ENCODE data around the gene CDKN2A. TPM values are rescaled to one million over a fixed set of nuclear protein-coding genes. Genes with fewer than 3 reads are reported as not detected.
A peak's percentile ranks its signal among the peaks of the same experiment; 100 is the strongest.
"Not testable (repeated sequence)": the region's sequence is repeated elsewhere in the genome, so short reads cannot be mapped to it uniquely, and the experiment has no call there.

Gene CDKN2A
- polyA plus RNA-seq, 1 donor from 2014 or later: not detected

GRCh38 chr9:21964925-21965385 is 29.2 kb downstream of the CDKN2A start:
- no peak overlapping the region for H3K9ac ChIP-seq (ENCODE audit: low read length)
- H3F3A ChIP-seq (ENCODE audit: insufficient read depth, low read length, poor library complexity, severe bottlenecking): no peaks in the 10 kb centered on the region
- no peaks in the 10 kb centered on the region for H3K9me2 ChIP-seq (ENCODE audit: insufficient read depth, low read length)
- peak overlapping the region; percentile 47 for H3K4me3 ChIP-seq (ENCODE audit: low read length)
- H3K9me3 ChIP-seq (ENCODE audit: low read length): peaks cover 14% of the 10 kb centered on the region
- no peaks in the 10 kb centered on the region for H3K79me2 ChIP-seq (replicated peaks; ENCODE audit: insufficient read depth, low read length)
- no peak overlapping the region for H3K27ac ChIP-seq (ENCODE audit: low read length)
- H4K20me1 ChIP-seq (ENCODE audit: insufficient read depth): no peaks in the 10 kb centered on the region
- no peak overlapping the region for H3K4me2 ChIP-seq (ENCODE audit: low read length)
- no peaks in the 10 kb centered on the region for H3K36me3 ChIP-seq (ENCODE audit: insufficient read depth, low read length)
- TF ChIP-seq EP300 (conservative IDR thresholded peaks at IDR 0.05; ENCODE audit: poor library complexity, severe bottlenecking) (no peak), RAD21 (conservative IDR thresholded peaks at IDR 0.05) (no peak), MXI1 (conservative IDR thresholded peaks at IDR 0.05; ENCODE audit: poor library complexity, severe bottlenecking) (no peak)
- TF ChIP-seq, protein P1, sequence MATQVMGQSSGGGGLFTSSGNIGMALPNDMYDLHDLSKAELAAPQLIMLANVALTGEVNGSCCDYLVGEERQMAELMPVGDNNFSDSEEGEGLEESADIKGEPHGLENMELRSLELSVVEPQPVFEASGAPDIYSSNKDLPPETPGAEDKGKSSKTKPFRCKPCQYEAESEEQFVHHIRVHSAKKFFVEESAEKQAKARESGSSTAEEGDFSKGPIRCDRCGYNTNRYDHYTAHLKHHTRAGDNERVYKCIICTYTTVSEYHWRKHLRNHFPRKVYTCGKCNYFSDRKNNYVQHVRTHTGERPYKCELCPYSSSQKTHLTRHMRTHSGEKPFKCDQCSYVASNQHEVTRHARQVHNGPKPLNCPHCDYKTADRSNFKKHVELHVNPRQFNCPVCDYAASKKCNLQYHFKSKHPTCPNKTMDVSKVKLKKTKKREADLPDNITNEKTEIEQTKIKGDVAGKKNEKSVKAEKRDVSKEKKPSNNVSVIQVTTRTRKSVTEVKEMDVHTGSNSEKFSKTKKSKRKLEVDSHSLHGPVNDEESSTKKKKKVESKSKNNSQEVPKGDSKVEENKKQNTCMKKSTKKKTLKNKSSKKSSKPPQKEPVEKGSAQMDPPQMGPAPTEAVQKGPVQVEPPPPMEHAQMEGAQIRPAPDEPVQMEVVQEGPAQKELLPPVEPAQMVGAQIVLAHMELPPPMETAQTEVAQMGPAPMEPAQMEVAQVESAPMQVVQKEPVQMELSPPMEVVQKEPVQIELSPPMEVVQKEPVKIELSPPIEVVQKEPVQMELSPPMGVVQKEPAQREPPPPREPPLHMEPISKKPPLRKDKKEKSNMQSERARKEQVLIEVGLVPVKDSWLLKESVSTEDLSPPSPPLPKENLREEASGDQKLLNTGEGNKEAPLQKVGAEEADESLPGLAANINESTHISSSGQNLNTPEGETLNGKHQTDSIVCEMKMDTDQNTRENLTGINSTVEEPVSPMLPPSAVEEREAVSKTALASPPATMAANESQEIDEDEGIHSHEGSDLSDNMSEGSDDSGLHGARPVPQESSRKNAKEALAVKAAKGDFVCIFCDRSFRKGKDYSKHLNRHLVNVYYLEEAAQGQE (IDR thresholded peaks at IDR 0.05; ENCODE audit: borderline replicate concordance): no peak
- peaks cover 74% of the 10 kb centered on the region for H3K27me3 ChIP-seq (ENCODE audit: insufficient read depth, low read depth, low read length)
- H2AFZ ChIP-seq (ENCODE audit: low read depth, low read length): no peak overlapping the region

DNA sequence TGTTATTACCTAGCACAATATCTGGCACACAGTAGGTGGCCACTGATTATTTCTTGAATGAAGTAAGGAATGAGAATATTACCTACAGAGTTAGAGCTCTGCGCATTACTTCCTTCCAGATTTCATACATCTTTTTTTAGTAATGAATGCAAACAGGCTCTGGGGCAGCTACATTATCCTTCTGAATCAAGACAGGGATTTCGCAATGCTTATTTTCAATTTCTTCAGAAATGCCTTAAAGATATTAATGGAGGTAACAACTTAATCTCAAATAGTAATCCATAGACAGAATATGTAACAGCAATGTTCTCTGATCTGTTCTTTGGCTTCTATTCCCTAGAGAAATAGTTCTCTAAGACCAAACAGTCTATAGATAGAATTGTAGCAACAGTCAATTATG is 32.6 kb downstream of the CDKN2A start:
- no peak overlapping the region for H3K27ac ChIP-seq (ENCODE audit: low read length)
- no peak for TF ChIP-seq RAD21 (conservative IDR thresholded peaks at IDR 0.05)
- TF ChIP-seq, protein P1 (IDR thresholded peaks at IDR 0.05; ENCODE audit: borderline replicate concordance): no peak
- TF ChIP-seq SMC3 (conservative IDR thresholded peaks at IDR 0.05; ENCODE audit: poor library complexity): no peak
- no peak for TF ChIP-seq EP300 (conservative IDR thresholded peaks at IDR 0.05; ENCODE audit: poor library complexity, severe bottlenecking)
- no peak for TF ChIP-seq MXI1 (conservative IDR thresholded peaks at IDR 0.05; ENCODE audit: poor library complexity, severe bottlenecking)
- no peak for TF ChIP-seq EZH2 (IDR thresholded peaks at IDR 0.05; ENCODE audit: borderline replicate concordance, insufficient read depth, low read length, poor library complexity, severe bottlenecking)
- no peak overlapping the region for H3K4me3 ChIP-seq (ENCODE audit: low read length)
- H3K36me3 ChIP-seq (ENCODE audit: insufficient read depth, low read length): no peaks in the 10 kb centered on the region
- H3K9ac ChIP-seq (ENCODE audit: low read length): no peak overlapping the region
- no peaks in the 10 kb centered on the region for H4K20me1 ChIP-seq (ENCODE audit: insufficient read depth)
- peaks cover 7% of the 10 kb centered on the region for H3K9me3 ChIP-seq (ENCODE audit: low read length)
- no peaks in the 10 kb centered on the region for H3K79me2 ChIP-seq (replicated peaks; ENCODE audit: insufficient read depth, low read length)
- H3K9me2 ChIP-seq (ENCODE audit: insufficient read depth, low read length): no peaks in the 10 kb centered on the region
- H3K27me3 ChIP-seq (ENCODE audit: insufficient read depth, low read depth, low read length): peaks cover 40% of the 10 kb centered on the region
- no peak overlapping the region for H2AFZ ChIP-seq (ENCODE audit: low read depth, low read length)
- H3K4me2 ChIP-seq (ENCODE audit: low read length): no peak overlapping the region
- H3F3A ChIP-seq (ENCODE audit: insufficient read depth, low read length, poor library complexity, severe bottlenecking): no peaks in the 10 kb centered on the region

GRCh38 chr9:21959268-21959667 is 34.9 kb downstream of the CDKN2A start:
- not testable (repeated sequence) for H3K9ac ChIP-seq (ENCODE audit: low read length); H3K9me3 ChIP-seq (ENCODE audit: low read length); H3K27ac ChIP-seq (ENCODE audit: low read length); H3F3A ChIP-seq (ENCODE audit: insufficient read depth, low read length, poor library complexity, severe bottlenecking); H3K36me3 ChIP-seq (ENCODE audit: insufficient read depth, low read length); H3K79me2 ChIP-seq (replicated peaks; ENCODE audit: insufficient read depth, low read length); H3K4me3 ChIP-seq (ENCODE audit: low read length); H4K20me1 ChIP-seq (ENCODE audit: insufficient read depth); H3K4me2 ChIP-seq (ENCODE audit: low read length); H2AFZ ChIP-seq (ENCODE audit: low read depth, low read length); H3K9me2 ChIP-seq (ENCODE audit: insufficient read depth, low read length)
- H3K27me3 ChIP-seq (ENCODE audit: insufficient read depth, low read depth, low read length): peaks cover 17% of the 10 kb centered on the region

All from neural cell (in vitro differentiated cells).